OCI-LY7 (cell line): ENCODE data around the gene KIRREL3. TPM values are rescaled to one million over a fixed set of nuclear protein-coding genes. Genes with fewer than 3 reads are reported as not detected.

Source experiments
- BruUV-seq: library from RNA; stranded (reverse); fragments of 400-500 nt; replicated peaks from 2 replicates; lab custom pipeline; 2021; lab: Mats Ljungman, UMichigan
- CTCF ChIA-PET: fragments of 300-600 bp; sonication (Branson Sonifier 250); formaldehyde crosslinking; loops from one replicate; lab custom pipeline; 2022; ENCODE audit warnings: antibody characterized with exemption; ENCODE audit not compliant: unreplicated experiment; lab: Charles Lee
- POLR2A ChIA-PET: fragments of 300-600 bp; sonication (Branson Sonifier 250); formaldehyde crosslinking; loops from one replicate; lab custom pipeline; 2022; ENCODE audit warnings: antibody characterized with exemption; lab: Charles Lee
- DNase-seq: peaks from one replicate; pipeline ENCODE4 v3.0.0-alpha.2; 2015; ENCODE audit warnings: low spot score
- H2AFZ ChIP-seq: fragments of 200-600 bp; sonication (generic), shearing (Covaris generic); 2 replicates; pipeline ENCODE4 v1.6.1; 2014; ENCODE audit warnings: mild to moderate bottlenecking, antibody characterized with exemption, low read length, moderate library complexity
- H3K27ac ChIP-seq: fragments of 200-600 bp; sonication (generic); 2 replicates; pipeline ENCODE4 v1.5.1; 2014; ENCODE audit warnings: mixed run types, low read depth, mild to moderate bottlenecking, moderate library complexity, low read length, inconsistent platforms; ENCODE audit not compliant: poor library complexity, severe bottlenecking
- H3K36me3 ChIP-seq: fragments of 200-600 bp; sonication (generic); 2 replicates; pipeline ENCODE4 v1.6.1; 2014; ENCODE audit warnings: mild to moderate bottlenecking, antibody characterized with exemption, low read length, moderate library complexity, mixed read lengths; ENCODE audit not compliant: insufficient read depth
- H3K4me1 ChIP-seq: fragments of 200-600 bp; sonication (generic); 2 replicates; pipeline ENCODE4 v1.5.1; 2014; ENCODE audit warnings: mild to moderate bottlenecking, low read length; ENCODE audit not compliant: insufficient read depth, poor library complexity, severe bottlenecking
- H3K4me2 ChIP-seq: fragments of 200-600 bp; sonication (generic); 2 replicates; pipeline ENCODE4 v1.6.1; 2014; ENCODE audit warnings: mild to moderate bottlenecking, low read length
- H3K4me3 ChIP-seq: fragments of 200-600 bp; sonication (generic); 2 replicates; pipeline ENCODE4 v1.5.1; 2014; ENCODE audit warnings: mild to moderate bottlenecking, low read depth, low read length; ENCODE audit not compliant: poor library complexity, severe bottlenecking
- H3K79me2 ChIP-seq: fragments of 200-600 bp; sonication (generic); 2 replicates; pipeline ENCODE4 v1.6.1; 2016; ENCODE audit warnings: low read depth, mild to moderate bottlenecking, low read length, moderate library complexity, mixed read lengths; ENCODE audit not compliant: insufficient read depth
- H3K9me2 ChIP-seq: fragments of 200-600 bp; sonication (generic); 2 replicates; pipeline ENCODE4 v1.6.1; 2016; ENCODE audit warnings: mild to moderate bottlenecking, low read length, mixed read lengths; ENCODE audit not compliant: insufficient read depth
- H3K9me3 ChIP-seq: fragments of 200-600 bp; sonication (generic); 2 replicates; pipeline ENCODE4 v1.6.1; 2014; ENCODE audit warnings: mild to moderate bottlenecking, mixed run types, low read length, mixed read lengths
- H4K20me1 ChIP-seq: fragments of 200-600 bp; sonication (generic); 2 replicates; pipeline ENCODE4 v1.6.1; 2014; ENCODE audit warnings: mild to moderate bottlenecking, antibody characterized with exemption, low read length, moderate library complexity, mixed read lengths; ENCODE audit not compliant: insufficient read depth
- EZH2phosphoT487 ChIP-seq: fragments of 200-600 bp; sonication (generic); IDR thresholded peaks from 2 replicates; pipeline ENCODE4 v1.6.1; 2018; ENCODE audit warnings: low read depth, borderline replicate concordance, mild to moderate bottlenecking, mixed run types, antibody characterized with exemption, low read length, moderate library complexity, mixed read lengths
- intact Hi-C: fragments of 100-400 bp; cut with micrococcal nuclease; formaldehyde crosslinking; loops from one replicate; pipeline ENCODE4 v1.10.0; 2022; ENCODE audit not compliant: unreplicated experiment
- total RNA-seq, 2 experiments: library from RNA; depleted of rRNA in 1 of 2; stranded (reverse); fragments of >200 nt in 1 of 2; shearing (Covaris generic) in 1 of 2; gene quantifications; 2 replicates each; pipeline ENCODE4 v1.2.3, GENCODE V29; 2014 to 2022
- TF ChIP-seq, protein P1 (sequence below): fragments of 200-600 bp; sonication (generic); conservative IDR thresholded peaks from 2 replicates; pipeline ENCODE4 v1.5.1; 2014; ENCODE audit warnings: mild to moderate bottlenecking, antibody characterized with exemption, low read length, moderate library complexity, mixed read lengths

The KIRREL3 gene
- total RNA-seq, 2 experiments from 2014 or later: not detected

DNA sequence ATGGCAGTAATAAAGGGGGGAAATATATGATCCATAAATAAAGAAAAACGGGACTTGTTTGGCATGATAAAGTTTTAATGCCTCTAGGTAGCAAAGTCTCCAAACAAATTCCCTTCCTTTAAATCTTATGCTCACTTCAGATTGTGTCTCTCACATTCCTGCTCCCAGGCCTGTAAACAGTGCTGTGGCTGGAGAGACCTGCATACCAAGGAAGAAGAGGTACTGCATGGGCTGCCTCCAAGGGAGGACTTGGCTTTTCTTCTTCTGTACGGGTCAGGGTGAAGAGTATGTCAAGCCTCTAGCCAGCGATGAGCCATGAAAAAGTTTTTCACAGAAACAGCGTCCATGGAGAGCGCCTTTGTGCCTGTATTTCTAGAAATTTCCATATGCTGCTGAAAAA is 161.8 kb downstream of the KIRREL3 start:
- no peaks in the 10 kb centered on the region for H3K9me2 ChIP-seq
- ChIA-PET POLR2A (no interaction called here), CTCF (no interaction called here)
- H3K27ac ChIP-seq: no peak overlapping the region
- no peak overlapping the region for H3K4me2 ChIP-seq
- H3K79me2 ChIP-seq: no peaks in the 10 kb centered on the region
- DNase-seq: no peak
- H2AFZ ChIP-seq: no peak overlapping the region
- intact Hi-C loops: no loop called here
- TF ChIP-seq EZH2phosphoT487: no peak
- TF ChIP-seq, protein P1, sequence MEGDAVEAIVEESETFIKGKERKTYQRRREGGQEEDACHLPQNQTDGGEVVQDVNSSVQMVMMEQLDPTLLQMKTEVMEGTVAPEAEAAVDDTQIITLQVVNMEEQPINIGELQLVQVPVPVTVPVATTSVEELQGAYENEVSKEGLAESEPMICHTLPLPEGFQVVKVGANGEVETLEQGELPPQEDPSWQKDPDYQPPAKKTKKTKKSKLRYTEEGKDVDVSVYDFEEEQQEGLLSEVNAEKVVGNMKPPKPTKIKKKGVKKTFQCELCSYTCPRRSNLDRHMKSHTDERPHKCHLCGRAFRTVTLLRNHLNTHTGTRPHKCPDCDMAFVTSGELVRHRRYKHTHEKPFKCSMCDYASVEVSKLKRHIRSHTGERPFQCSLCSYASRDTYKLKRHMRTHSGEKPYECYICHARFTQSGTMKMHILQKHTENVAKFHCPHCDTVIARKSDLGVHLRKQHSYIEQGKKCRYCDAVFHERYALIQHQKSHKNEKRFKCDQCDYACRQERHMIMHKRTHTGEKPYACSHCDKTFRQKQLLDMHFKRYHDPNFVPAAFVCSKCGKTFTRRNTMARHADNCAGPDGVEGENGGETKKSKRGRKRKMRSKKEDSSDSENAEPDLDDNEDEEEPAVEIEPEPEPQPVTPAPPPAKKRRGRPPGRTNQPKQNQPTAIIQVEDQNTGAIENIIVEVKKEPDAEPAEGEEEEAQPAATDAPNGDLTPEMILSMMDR: no peak
- no peaks in the 10 kb centered on the region for H3K4me1 ChIP-seq
- H3K36me3 ChIP-seq: no peaks in the 10 kb centered on the region
- no peak overlapping the region for H3K4me3 ChIP-seq
- no peaks in the 10 kb centered on the region for H4K20me1 ChIP-seq
- no peaks in the 10 kb centered on the region for H3K9me3 ChIP-seq
- BruUV-seq: no TSS peak

DNA sequence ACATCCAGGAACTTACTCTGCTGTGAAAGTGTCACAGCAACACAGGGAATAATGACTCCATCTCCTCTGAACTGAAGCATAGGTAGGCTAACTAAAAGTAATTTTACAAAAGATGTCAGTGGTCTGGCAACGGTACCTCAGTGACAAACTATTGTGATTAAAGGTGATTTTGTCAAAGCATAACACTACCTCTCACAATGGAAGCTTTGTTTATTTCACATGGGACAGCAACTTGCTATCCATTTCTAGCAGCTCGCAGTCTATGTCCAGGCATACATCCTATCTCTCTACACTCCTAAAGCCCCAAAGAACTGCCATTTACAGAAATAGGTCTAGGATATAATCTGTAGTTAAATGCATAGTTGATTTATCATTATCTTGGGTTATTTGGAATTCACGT is 163.0 kb downstream of the KIRREL3 start:
- Histone ChIP-seq H3K9me2 (no peaks in the 10 kb centered on the region), H3K27ac (no peak overlapping the region), H3K79me2 (no peaks in the 10 kb centered on the region), H3K36me3 (no peaks in the 10 kb centered on the region), H3K4me1 (no peaks in the 10 kb centered on the region), H3K9me3 (no peaks in the 10 kb centered on the region), H3K4me2 (no peak overlapping the region), H2AFZ (no peak overlapping the region), H3K4me3 (no peak overlapping the region), H4K20me1 (no peaks in the 10 kb centered on the region)
- TF ChIP-seq EZH2phosphoT487: no peak
- intact Hi-C loops: no loop called here
- no TSS peak for BruUV-seq
- ChIA-PET CTCF (no interaction called here), POLR2A (no interaction called here)
- no peak for DNase-seq

DNA sequence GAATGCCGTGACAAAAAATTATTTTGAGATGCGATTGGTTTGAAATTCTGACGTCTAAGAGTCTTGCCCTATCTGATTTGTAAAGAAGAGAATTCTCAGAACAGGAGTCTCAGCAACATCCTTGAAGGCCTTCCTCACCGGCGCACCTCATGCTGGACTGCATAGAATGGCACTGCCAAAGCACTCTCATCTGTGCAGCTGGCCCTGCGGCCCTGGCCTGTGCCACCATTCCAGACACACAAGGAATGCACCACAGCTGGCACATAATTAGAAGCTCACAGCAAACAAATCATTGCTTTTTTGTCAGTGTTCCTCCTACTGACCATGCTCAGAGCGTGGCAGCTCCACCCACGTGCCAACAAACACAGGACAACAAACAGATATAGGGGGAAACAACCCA is 166.0 kb downstream of the KIRREL3 start:
- Histone ChIP-seq H4K20me1 (no peaks in the 10 kb centered on the region), H2AFZ (no peak overlapping the region), H3K9me2 (no peaks in the 10 kb centered on the region), H3K36me3 (no peaks in the 10 kb centered on the region), H3K9me3 (no peaks in the 10 kb centered on the region), H3K4me3 (no peak overlapping the region), H3K79me2 (no peaks in the 10 kb centered on the region), H3K27ac (no peak overlapping the region), H3K4me1 (no peaks in the 10 kb centered on the region), H3K4me2 (no peak overlapping the region)
- CTCF ChIA-PET: no interaction called here
- no peak for DNase-seq
- BruUV-seq: no TSS peak
- TF ChIP-seq EZH2phosphoT487: no peak
- TF ChIP-seq, protein P1: no peak
- intact Hi-C loops: no loop called here
- POLR2A ChIA-PET: no interaction called here
